H9 (cell line): ENCODE measurements around the gene C1orf141. TPM values are rescaled to one million over a fixed set of nuclear protein-coding genes. Genes with fewer than 3 reads are reported as not detected.

Source experiments
- DNase-seq: peaks from one replicate; pipeline ENCODE4 v3.0.0-alpha.2; 2017
- H2AFZ ChIP-seq: one replicate; pipeline ENCODE4 v1.6.1; 2013; ENCODE audit warnings: mild to moderate bottlenecking, low read length, control low read depth, moderate library complexity
- H2AK5ac ChIP-seq: 2 replicates; pipeline ENCODE4 v1.6.1; 2013; ENCODE audit warnings: low read length, control low read depth, mixed read lengths; ENCODE audit not compliant: insufficient read length
- H2BK120ac ChIP-seq: one replicate; pipeline ENCODE4 v1.6.1; 2013; ENCODE audit warnings: low read depth, mild to moderate bottlenecking, low read length, control low read depth, inconsistent platforms; ENCODE audit not compliant: poor library complexity, severe bottlenecking
- H2BK12ac ChIP-seq: 2 replicates; pipeline ENCODE4 v1.6.1; 2013; ENCODE audit warnings: low read length, control low read depth, mixed read lengths, low read depth; ENCODE audit not compliant: insufficient read length
- H2BK15ac ChIP-seq: 2 replicates; pipeline ENCODE4 v1.6.1; 2013; ENCODE audit warnings: low read depth, low read length, control low read depth
- H2BK20ac ChIP-seq: one replicate; pipeline ENCODE4 v1.6.1; 2013; ENCODE audit warnings: low read depth, mild to moderate bottlenecking, low read length, control low read depth, inconsistent platforms; ENCODE audit not compliant: poor library complexity, severe bottlenecking
- H2BK5ac ChIP-seq: 2 replicates; pipeline ENCODE4 v1.6.1; 2013; ENCODE audit warnings: low read length, control low read depth, mixed read lengths; ENCODE audit not compliant: insufficient read length
- H3K14ac ChIP-seq: 2 replicates; pipeline ENCODE4 v1.6.1; 2013; ENCODE audit warnings: low read length, control low read depth; ENCODE audit not compliant: insufficient read depth
- H3K18ac ChIP-seq: 2 replicates; pipeline ENCODE4 v1.6.1; 2013; ENCODE audit warnings: low read depth, mild to moderate bottlenecking, mixed read lengths, low read length, control low read depth; ENCODE audit not compliant: insufficient read length
- H3K23ac ChIP-seq: 2 replicates; pipeline ENCODE4 v1.6.1; 2013; ENCODE audit warnings: low read length, control low read depth, mixed read lengths, low read depth; ENCODE audit not compliant: insufficient read length
- H3K23me2 ChIP-seq: 2 replicates; pipeline ENCODE4 v1.6.1; 2013; ENCODE audit warnings: low read depth, mild to moderate bottlenecking, mixed read lengths, low read length, control low read depth; ENCODE audit not compliant: insufficient read length, poor library complexity, severe bottlenecking
- H3K27ac ChIP-seq: 2 replicates; pipeline ENCODE4 v1.5.1; 2013; ENCODE audit warnings: low read length, control low read depth, mixed read lengths, low read depth; ENCODE audit not compliant: insufficient read length
- H3K27me3 ChIP-seq: 2 replicates; pipeline ENCODE4 v1.6.1; 2013; ENCODE audit warnings: low read length, control low read depth, inconsistent platforms; ENCODE audit not compliant: insufficient read depth
- H3K4ac ChIP-seq: 2 replicates; pipeline ENCODE4 v1.6.1; 2013; ENCODE audit warnings: low read depth, mild to moderate bottlenecking, control low read depth, inconsistent platforms, low read length, moderate library complexity
- H3K4me1 ChIP-seq: 2 replicates; pipeline ENCODE4 v1.6.1; 2013; ENCODE audit warnings: low read length, control low read depth, inconsistent platforms; ENCODE audit not compliant: insufficient read depth
- H3K4me2 ChIP-seq: 2 replicates; pipeline ENCODE4 v1.6.1; 2013; ENCODE audit warnings: low read length, control low read depth, mixed read lengths; ENCODE audit not compliant: insufficient read length, insufficient read depth
- H3K56ac ChIP-seq: 2 replicates; pipeline ENCODE4 v1.6.1; 2013; ENCODE audit warnings: low read depth, mild to moderate bottlenecking, mixed read lengths, low read length, control low read depth; ENCODE audit not compliant: insufficient read length
- H3K79me1 ChIP-seq: 2 replicates; pipeline ENCODE4 v1.6.1; 2013; ENCODE audit warnings: low read depth, mild to moderate bottlenecking, moderate library complexity, low read length, control low read depth, inconsistent platforms; ENCODE audit not compliant: insufficient read depth, poor library complexity, severe bottlenecking
- H3K79me2 ChIP-seq: 2 replicates; pipeline ENCODE4 v1.6.1; 2013; ENCODE audit warnings: low read length, control low read depth, inconsistent platforms; ENCODE audit not compliant: insufficient read depth
- H3K9ac ChIP-seq: 2 replicates; pipeline ENCODE4 v1.6.1; 2013; ENCODE audit warnings: low read length, control low read depth, mixed read lengths; ENCODE audit not compliant: insufficient read length; ENCODE audit errors: extremely low read depth
- H3K9me3 ChIP-seq: one replicate; pipeline ENCODE4 v1.6.1; 2013; ENCODE audit warnings: low read depth, low read length, inconsistent platforms; ENCODE audit not compliant: control insufficient read depth
- H3T11ph ChIP-seq: one replicate; pipeline ENCODE4 v1.6.1; 2013; ENCODE audit warnings: mild to moderate bottlenecking, low read length, control low read depth, inconsistent platforms
- H4K20me1 ChIP-seq: one replicate; pipeline ENCODE4 v1.6.1; 2013; ENCODE audit not compliant: control insufficient read depth, insufficient read length, insufficient read depth
- H4K5ac ChIP-seq: 2 replicates; pipeline ENCODE4 v1.6.1; 2013; ENCODE audit warnings: low read depth, mild to moderate bottlenecking, mixed read lengths, low read length, control low read depth; ENCODE audit not compliant: insufficient read length
- H4K8ac ChIP-seq: replicated peaks from 2 replicates; pipeline ENCODE4 v1.6.1; 2013; ENCODE audit warnings: low read length, control low read depth, mixed read lengths, low read depth; ENCODE audit not compliant: insufficient read length
- H4K91ac ChIP-seq: 2 replicates; pipeline ENCODE4 v1.6.1; 2013; ENCODE audit warnings: low read depth, mild to moderate bottlenecking, moderate library complexity, mixed read lengths, low read length, control low read depth; ENCODE audit not compliant: insufficient read length
- H3K27ac Mint-ChIP-seq, 3 experiments: 2 replicates in 2 of 3; 3 replicates in 1 of 3; pipeline ENCODE4 v1.8.0; 2020 to 2021; ENCODE audit warnings: mixed read lengths in 3 of 3, mild to moderate bottlenecking in 1 of 3, moderate library complexity in 1 of 3
- H3K27me3 Mint-ChIP-seq: 2 replicates; pipeline ENCODE4 v1.8.0; 2021; ENCODE audit warnings: low read depth, mild to moderate bottlenecking, moderate library complexity, mixed read lengths
- H3K36me3 Mint-ChIP-seq, 3 experiments: 2 replicates in 2 of 3; 3 replicates in 1 of 3; pipeline ENCODE4 v1.8.0; 2020 to 2021; ENCODE audit warnings: low read depth in 3 of 3, mixed read lengths in 3 of 3; ENCODE audit not compliant: insufficient read depth in 1 of 3
- H3K4me1 Mint-ChIP-seq, 2 experiments: 2 replicates each; pipeline ENCODE4 v1.8.0; 2020; ENCODE audit warnings: mixed read lengths in 2 of 2
- H3K4me3 Mint-ChIP-seq, 2 experiments: 2 replicates in 1 of 2; 3 replicates in 1 of 2; pipeline ENCODE4 v1.8.0; 2020 to 2021; ENCODE audit warnings: mild to moderate bottlenecking in 2 of 2, mixed read lengths in 2 of 2, moderate library complexity in 1 of 2
- H3K9me3 Mint-ChIP-seq, 2 experiments: 2 replicates in 1 of 2; 3 replicates in 1 of 2; pipeline ENCODE4 v1.8.0; 2020; ENCODE audit warnings: mild to moderate bottlenecking in 2 of 2, mixed read lengths in 2 of 2, moderate library complexity in 1 of 2
- CTCF ChIP-seq: fragments of 200-600 bp; sonication (generic); conservative IDR thresholded peaks from 3 replicates; pipeline ENCODE4 v1.8.0; 2021; ENCODE audit warnings: antibody characterized with exemption, mild to moderate bottlenecking
- WGBS: extraction: QIAGEN DNeasy Blood & Tissue Kit; methylation state at CpG from one replicate; pipeline ENCODE4 v1.1.7; 2013; ENCODE audit warnings: missing lambda C conversion rate, low lambda C conversion rate, mixed read lengths; ENCODE audit not compliant: insufficient read length; ENCODE audit errors: extremely low coverage; 5-methylcytosine and 5-hydroxymethylcytosine counted together
- total RNA-seq: library from RNA; stranded (reverse); gene quantifications from 2 replicates; pipeline ENCODE4 v1.2.1, GENCODE V29; 2021

Gene C1orf141
- total RNA-seq, 1 experiment from 2014 or later = not detected

- no peak overlapping the region for H2BK12ac ChIP-seq
Measured at GRCh38 chr1:67094191-67094590, 40.6 kb downstream of the C1orf141 start.

More at GRCh38 chr1:67094191-67094590, 40.6 kb downstream of the C1orf141 start:
- no peak for DNase-seq
- no peaks in the 10 kb centered on the region; a peak in 1 of 5 replicates for H3K9me3 Mint-ChIP-seq
- no CpG with 5 or more reads among the region's 2 CpGs for WGBS
- H4K5ac ChIP-seq = no peak overlapping the region
- H2BK15ac ChIP-seq = no peak overlapping the region
- H2BK20ac ChIP-seq = no peak overlapping the region
- no peak overlapping the region for H2BK5ac ChIP-seq
- H3K23me2 ChIP-seq = no peaks in the 10 kb centered on the region
- no peak overlapping the region for H2AFZ ChIP-seq
- H3K79me2 ChIP-seq = no peaks in the 10 kb centered on the region
- no peak overlapping the region for H3K27ac ChIP-seq
- H3K9ac ChIP-seq = no peak overlapping the region
- H3K27me3 ChIP-seq = no peaks in the 10 kb centered on the region
- H4K20me1 ChIP-seq = no peaks in the 10 kb centered on the region
- no peaks in the 10 kb centered on the region for H3K9me3 ChIP-seq
- no peak overlapping the region for H4K8ac ChIP-seq
- no peak overlapping the region for H3K14ac ChIP-seq
- H2BK120ac ChIP-seq = no peak overlapping the region
- no peaks in the 10 kb centered on the region for H3K27me3 Mint-ChIP-seq
- no peak overlapping the region for H3K56ac ChIP-seq
- H3K4me1 Mint-ChIP-seq = peaks cover 9% of the 10 kb centered on the region in 2 experiments
- H3K4me1 ChIP-seq = peaks cover 5% of the 10 kb centered on the region
- H3K79me1 ChIP-seq = no peaks in the 10 kb centered on the region
- no peak overlapping the region for H3K27ac Mint-ChIP-seq
- no peak for TF ChIP-seq CTCF
- no peak overlapping the region for H3T11ph ChIP-seq
- H3K23ac ChIP-seq = no peak overlapping the region
- no peak overlapping the region for H4K91ac ChIP-seq
- H2AK5ac ChIP-seq = no peak overlapping the region
- no peak overlapping the region for H3K18ac ChIP-seq
- H3K4me3 Mint-ChIP-seq = no peak overlapping the region
- H3K36me3 Mint-ChIP-seq = no peaks in the 10 kb centered on the region
- no peak overlapping the region for H3K4ac ChIP-seq
- no peak overlapping the region for H3K4me2 ChIP-seq
